Measurements from ENCODE around the gene CES2.
A peak's percentile ranks its signal among the peaks of the same experiment; 100 is the strongest.

CES2 gene

GRCh38 chr16:66902648-66903543 lies 32.4 kb upstream of the CES2 start:
- no peak for DNase-seq (ENCODE audit: low read depth in 2 of 2)

GRCh38 chr16:66903544-66904427 lies 31.5 kb upstream of the CES2 start:
- DNase-seq (ENCODE audit: low read depth in 2 of 2), result no peak

- DNase-seq (ENCODE audit: low read depth in 2 of 2), result no peak
Measured at GRCh38 chr16:66904428-66904845, 30.9 kb upstream of the CES2 start.

- no peak for DNase-seq (ENCODE audit: low read depth in 2 of 2)
Measured at GRCh38 chr16:66904846-66905632, 30.3 kb upstream of the CES2 start.

- peak in 1 of 2 donors; percentile 25 for DNase-seq (ENCODE audit: low read depth in 2 of 2)
Measured at GRCh38 chr16:66905633-66906539, 29.4 kb upstream of the CES2 start.

GRCh38 chr16:66906916-66907836 lies 28.1 kb upstream of the CES2 start:
- no peak for DNase-seq (ENCODE audit: low read depth in 2 of 2)

- DNase-seq (ENCODE audit: low read depth in 2 of 2), result no peak
Measured at GRCh38 chr16:66908116-66908515, 27.2 kb upstream of the CES2 start.

GRCh38 chr16:66908762-66909559 lies 26.4 kb upstream of the CES2 start:
- no peak for DNase-seq (ENCODE audit: low read depth in 2 of 2)

GRCh38 chr16:66910175-66910940 lies 25.0 kb upstream of the CES2 start:
- DNase-seq (ENCODE audit: low read depth in 2 of 2), result no peak

- DNase-seq (ENCODE audit: low read depth in 2 of 2), result no peak
Measured at GRCh38 chr16:66911112-66911511, 24.2 kb upstream of the CES2 start.

- DNase-seq (ENCODE audit: low read depth in 2 of 2), result no peak
Measured at GRCh38 chr16:66911801-66912200, 23.5 kb upstream of the CES2 start.

GRCh38 chr16:66913081-66913480 lies 22.2 kb upstream of the CES2 start:
- no peak for DNase-seq (ENCODE audit: low read depth in 2 of 2)

- no peak for DNase-seq (ENCODE audit: low read depth in 2 of 2)
Measured at GRCh38 chr16:66913711-66914110, 21.6 kb upstream of the CES2 start.

- DNase-seq (ENCODE audit: low read depth in 2 of 2), result no peak
Measured at GRCh38 chr16:66914541-66914940, 20.8 kb upstream of the CES2 start.

GRCh38 chr16:66915041-66915440 lies 20.3 kb upstream of the CES2 start:
- DNase-seq (ENCODE audit: low read depth in 2 of 2), result no peak

- DNase-seq (ENCODE audit: low read depth in 2 of 2), result no peak
Measured at GRCh38 chr16:66916518-66916917, 18.8 kb upstream of the CES2 start.

- no peak for DNase-seq (ENCODE audit: low read depth in 2 of 2)
Measured at GRCh38 chr16:66917741-66918140, 17.6 kb upstream of the CES2 start.

- DNase-seq (ENCODE audit: low read depth in 2 of 2), result no peak
Measured at GRCh38 chr16:66918355-66918754, 17.0 kb upstream of the CES2 start.
